ENCODE measurements around the gene WDR73. TPM values are rescaled to one million over a fixed set of nuclear protein-coding genes. Genes with fewer than 3 reads are reported as not detected.

WDR73 gene
- total and polyA plus RNA-seq, 9 of the 15 experiments (the other 6 are each of a cell fraction or from before 2014, with no cell fraction given) = 9.2 to 25.4 (median 21.7) TPM

DNA sequence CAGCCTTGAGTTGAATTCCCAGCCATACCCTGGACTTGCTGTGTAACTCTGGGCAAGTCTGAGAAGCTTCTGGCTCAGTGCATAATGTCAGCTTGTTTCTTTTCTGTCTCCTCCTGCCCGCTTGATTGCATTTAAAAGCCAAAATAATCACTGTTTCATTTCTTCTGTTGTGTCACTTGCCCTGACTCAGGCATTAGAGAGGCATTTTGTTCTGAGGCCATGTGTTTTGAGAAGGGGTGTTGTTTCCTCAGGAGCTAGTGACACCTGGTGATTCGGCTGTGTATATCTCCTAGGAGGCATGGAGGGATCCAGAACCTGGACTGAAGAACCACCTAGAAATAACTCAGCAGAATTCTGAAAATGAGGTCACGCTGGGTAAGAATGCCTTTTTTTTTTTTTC lies 16.0 kb downstream of the WDR73 start (continued):
- TF ChIP-seq CC2D1A (IDR thresholded peaks at IDR 0.05) (0 out of 2 replicates have a peak, but pooled peaks have one; percentile 25), BDP1 (IDR thresholded peaks at IDR 0.05; ENCODE audit: insufficient read depth, insufficient read length) (no peak), ZNF449 (CRISPR knock-in tag; IDR thresholded peaks at IDR 0.05) (no peak), SRSF1 (IDR thresholded peaks at IDR 0.05; ENCODE audit: low read depth, low read length) (no peak), RAD21 (CRISPR knock-in tag; conservative IDR thresholded peaks at IDR 0.05 in 1 of 2, IDR thresholded peaks at IDR 0.05 in 1 of 2) (peak; percentile 11 to 62; a peak in 2 of 4 replicates), POLR3A (IDR thresholded peaks at IDR 0.05; ENCODE audit: borderline replicate concordance, extremely low read depth, insufficient read depth, insufficient read length) (no peak), GATAD2B (IDR thresholded peaks at IDR 0.05; ENCODE audit: borderline replicate concordance) (no peak), RBM39 (optimal IDR thresholded peaks at IDR 0.05; ENCODE audit: low read depth, low read length) (no peak)
- TF ChIP-seq, protein P1, sequence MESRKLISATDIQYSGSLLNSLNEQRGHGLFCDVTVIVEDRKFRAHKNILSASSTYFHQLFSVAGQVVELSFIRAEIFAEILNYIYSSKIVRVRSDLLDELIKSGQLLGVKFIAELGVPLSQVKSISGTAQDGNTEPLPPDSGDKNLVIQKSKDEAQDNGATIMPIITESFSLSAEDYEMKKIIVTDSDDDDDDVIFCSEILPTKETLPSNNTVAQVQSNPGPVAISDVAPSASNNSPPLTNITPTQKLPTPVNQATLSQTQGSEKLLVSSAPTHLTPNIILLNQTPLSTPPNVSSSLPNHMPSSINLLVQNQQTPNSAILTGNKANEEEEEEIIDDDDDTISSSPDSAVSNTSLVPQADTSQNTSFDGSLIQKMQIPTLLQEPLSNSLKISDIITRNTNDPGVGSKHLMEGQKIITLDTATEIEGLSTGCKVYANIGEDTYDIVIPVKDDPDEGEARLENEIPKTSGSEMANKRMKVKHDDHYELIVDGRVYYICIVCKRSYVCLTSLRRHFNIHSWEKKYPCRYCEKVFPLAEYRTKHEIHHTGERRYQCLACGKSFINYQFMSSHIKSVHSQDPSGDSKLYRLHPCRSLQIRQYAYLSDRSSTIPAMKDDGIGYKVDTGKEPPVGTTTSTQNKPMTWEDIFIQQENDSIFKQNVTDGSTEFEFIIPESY (CRISPR knock-in tag; IDR thresholded peaks at IDR 0.05) = no peak
- TF ChIP-seq, protein P2, sequence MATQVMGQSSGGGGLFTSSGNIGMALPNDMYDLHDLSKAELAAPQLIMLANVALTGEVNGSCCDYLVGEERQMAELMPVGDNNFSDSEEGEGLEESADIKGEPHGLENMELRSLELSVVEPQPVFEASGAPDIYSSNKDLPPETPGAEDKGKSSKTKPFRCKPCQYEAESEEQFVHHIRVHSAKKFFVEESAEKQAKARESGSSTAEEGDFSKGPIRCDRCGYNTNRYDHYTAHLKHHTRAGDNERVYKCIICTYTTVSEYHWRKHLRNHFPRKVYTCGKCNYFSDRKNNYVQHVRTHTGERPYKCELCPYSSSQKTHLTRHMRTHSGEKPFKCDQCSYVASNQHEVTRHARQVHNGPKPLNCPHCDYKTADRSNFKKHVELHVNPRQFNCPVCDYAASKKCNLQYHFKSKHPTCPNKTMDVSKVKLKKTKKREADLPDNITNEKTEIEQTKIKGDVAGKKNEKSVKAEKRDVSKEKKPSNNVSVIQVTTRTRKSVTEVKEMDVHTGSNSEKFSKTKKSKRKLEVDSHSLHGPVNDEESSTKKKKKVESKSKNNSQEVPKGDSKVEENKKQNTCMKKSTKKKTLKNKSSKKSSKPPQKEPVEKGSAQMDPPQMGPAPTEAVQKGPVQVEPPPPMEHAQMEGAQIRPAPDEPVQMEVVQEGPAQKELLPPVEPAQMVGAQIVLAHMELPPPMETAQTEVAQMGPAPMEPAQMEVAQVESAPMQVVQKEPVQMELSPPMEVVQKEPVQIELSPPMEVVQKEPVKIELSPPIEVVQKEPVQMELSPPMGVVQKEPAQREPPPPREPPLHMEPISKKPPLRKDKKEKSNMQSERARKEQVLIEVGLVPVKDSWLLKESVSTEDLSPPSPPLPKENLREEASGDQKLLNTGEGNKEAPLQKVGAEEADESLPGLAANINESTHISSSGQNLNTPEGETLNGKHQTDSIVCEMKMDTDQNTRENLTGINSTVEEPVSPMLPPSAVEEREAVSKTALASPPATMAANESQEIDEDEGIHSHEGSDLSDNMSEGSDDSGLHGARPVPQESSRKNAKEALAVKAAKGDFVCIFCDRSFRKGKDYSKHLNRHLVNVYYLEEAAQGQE (IDR thresholded peaks at IDR 0.05; ENCODE audit: borderline replicate concordance) = peak; percentile 62; the same call in 1 of the 2 replicates
- TF ChIP-seq, protein P2 (CRISPR knock-in tag; IDR thresholded peaks at IDR 0.05; ENCODE audit: low read depth) = no peak
- TF ChIP-seq, protein P3, sequence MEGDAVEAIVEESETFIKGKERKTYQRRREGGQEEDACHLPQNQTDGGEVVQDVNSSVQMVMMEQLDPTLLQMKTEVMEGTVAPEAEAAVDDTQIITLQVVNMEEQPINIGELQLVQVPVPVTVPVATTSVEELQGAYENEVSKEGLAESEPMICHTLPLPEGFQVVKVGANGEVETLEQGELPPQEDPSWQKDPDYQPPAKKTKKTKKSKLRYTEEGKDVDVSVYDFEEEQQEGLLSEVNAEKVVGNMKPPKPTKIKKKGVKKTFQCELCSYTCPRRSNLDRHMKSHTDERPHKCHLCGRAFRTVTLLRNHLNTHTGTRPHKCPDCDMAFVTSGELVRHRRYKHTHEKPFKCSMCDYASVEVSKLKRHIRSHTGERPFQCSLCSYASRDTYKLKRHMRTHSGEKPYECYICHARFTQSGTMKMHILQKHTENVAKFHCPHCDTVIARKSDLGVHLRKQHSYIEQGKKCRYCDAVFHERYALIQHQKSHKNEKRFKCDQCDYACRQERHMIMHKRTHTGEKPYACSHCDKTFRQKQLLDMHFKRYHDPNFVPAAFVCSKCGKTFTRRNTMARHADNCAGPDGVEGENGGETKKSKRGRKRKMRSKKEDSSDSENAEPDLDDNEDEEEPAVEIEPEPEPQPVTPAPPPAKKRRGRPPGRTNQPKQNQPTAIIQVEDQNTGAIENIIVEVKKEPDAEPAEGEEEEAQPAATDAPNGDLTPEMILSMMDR (IDR thresholded peaks at IDR 0.05 in 2 of 3, conservative IDR thresholded peaks at IDR 0.05 in 1 of 3; ENCODE audit: insufficient read depth in 2 of 3, low read depth in 1 of 3, low read length in 3 of 3) = peak; percentile 44 to 65 (median 50); a peak in 5 of 6 replicates
